RWPE2 (cell line): ENCODE results near the gene SDHB.

Experiments used
- ATAC-seq: fragments of 200-7000 bp; cut with Tn5 transposase; 3 replicates; pipeline ENCODE4 v1.9.1; 2021; ENCODE audit warnings: low read depth
- DNase-seq: peaks from one replicate; pipeline ENCODE4 v3.0.0-alpha.2; 2020; ENCODE audit warnings: low spot score
- H3K27ac ChIP-seq: fragments of 450-650 bp; 2 replicates; pipeline ENCODE4 v1.5.1; 2017; ENCODE audit warnings: mild to moderate bottlenecking; ENCODE audit not compliant: poor library complexity, severe bottlenecking
- H3K27me3 ChIP-seq: fragments of 250-450 bp; sonication (Bioruptor Pico); 2 replicates; pipeline ENCODE4 v1.5.1; 2021; ENCODE audit warnings: mild to moderate bottlenecking, moderate library complexity; ENCODE audit not compliant: insufficient read depth, poor library complexity, severe bottlenecking
- H3K36me3 ChIP-seq: fragments of 250-450 bp; sonication (Bioruptor Pico); 2 replicates; pipeline ENCODE4 v1.5.1; 2020; ENCODE audit warnings: low read depth, mild to moderate bottlenecking, moderate library complexity
- H3K4me1 ChIP-seq: fragments of 250-450 bp; sonication (Bioruptor Pico); 2 replicates; pipeline ENCODE4 v1.5.1; 2021; ENCODE audit warnings: mild to moderate bottlenecking, moderate library complexity; ENCODE audit not compliant: insufficient read depth, poor library complexity, severe bottlenecking
- H3K4me3 ChIP-seq: fragments of 250-450 bp; sonication (Bioruptor Pico); 2 replicates; pipeline ENCODE4 v1.5.1; 2021; ENCODE audit warnings: mild to moderate bottlenecking, moderate library complexity; ENCODE audit not compliant: severe bottlenecking
- H3K9me3 ChIP-seq: fragments of 250-450 bp; sonication (Bioruptor Pico); 2 replicates; pipeline ENCODE4 v1.5.1; 2021; ENCODE audit warnings: mild to moderate bottlenecking, moderate library complexity; ENCODE audit not compliant: severe bottlenecking
- TF ChIP-seq, protein P1 (sequence below): fragments of 450-650 bp; IDR thresholded peaks from one replicate; pipeline ENCODE4 v1.5.1; 2017; ENCODE audit warnings: mild to moderate bottlenecking, moderate library complexity; ENCODE audit not compliant: poor library complexity, severe bottlenecking

SDHB gene

DNA sequence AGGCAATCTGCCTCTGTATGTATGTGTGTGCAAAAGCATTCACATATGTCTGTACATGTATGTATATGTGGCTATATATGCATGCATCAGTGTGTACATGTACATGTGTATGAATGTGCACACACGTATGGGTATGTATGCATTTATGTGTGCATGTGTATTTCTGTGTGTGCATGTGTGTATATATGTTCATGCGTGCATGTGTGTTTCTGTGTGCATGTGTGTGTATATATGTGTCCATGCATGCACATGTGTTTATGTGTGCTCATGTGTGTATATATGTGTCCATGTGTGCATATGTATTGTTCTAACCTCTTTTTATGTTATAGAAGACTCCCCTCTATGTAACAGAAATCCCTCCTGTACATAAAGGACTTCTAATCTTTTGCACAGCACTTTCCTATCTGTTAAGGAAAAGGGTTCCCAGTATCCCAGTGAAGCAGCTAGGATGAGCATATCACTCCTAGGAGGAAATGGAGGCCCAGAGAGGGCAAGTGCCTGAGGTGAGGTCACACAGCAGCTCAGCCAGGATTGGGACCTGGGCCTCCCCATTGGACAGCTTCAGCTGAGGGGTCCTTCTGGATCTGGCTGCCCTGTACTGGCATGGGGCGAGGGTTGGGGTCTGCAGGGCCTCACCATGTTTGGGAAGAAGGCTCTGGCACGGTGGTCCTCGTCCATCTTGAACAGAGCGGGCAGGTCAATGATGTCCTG is 15.8 kb upstream of the SDHB start:
- ATAC-seq: no peak

DNA sequence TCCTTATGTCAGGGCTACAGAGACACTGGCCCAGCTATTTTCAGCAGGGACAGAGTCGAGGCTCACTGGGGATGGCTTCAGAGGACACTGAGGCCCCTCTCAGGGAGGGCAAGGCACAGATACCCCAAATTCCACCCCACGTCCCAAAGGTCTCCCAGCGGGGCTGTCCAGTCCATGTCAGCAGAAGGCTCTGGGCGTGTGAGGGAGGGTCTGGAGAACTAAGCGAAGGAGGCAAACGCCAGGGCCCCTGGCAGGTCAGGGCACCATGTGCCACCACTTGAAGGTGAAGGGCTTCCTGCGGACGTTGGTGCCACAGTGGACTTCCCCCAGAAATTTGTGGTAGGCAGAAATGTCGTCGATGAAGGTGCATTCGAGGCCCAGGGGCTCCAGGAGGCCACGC is 15.0 kb upstream of the SDHB start:
- peaks cover 6% of the 10 kb centered on the region for H3K9me3 ChIP-seq
- no peaks in the 10 kb centered on the region; the same call in 1 of the 2 replicates for H3K36me3 ChIP-seq
- DNase-seq: no peak
- no peak overlapping the region for H3K27ac ChIP-seq
- no peaks in the 10 kb centered on the region for H3K27me3 ChIP-seq
- H3K4me3 ChIP-seq: no peak overlapping the region
- TF ChIP-seq, protein P1, sequence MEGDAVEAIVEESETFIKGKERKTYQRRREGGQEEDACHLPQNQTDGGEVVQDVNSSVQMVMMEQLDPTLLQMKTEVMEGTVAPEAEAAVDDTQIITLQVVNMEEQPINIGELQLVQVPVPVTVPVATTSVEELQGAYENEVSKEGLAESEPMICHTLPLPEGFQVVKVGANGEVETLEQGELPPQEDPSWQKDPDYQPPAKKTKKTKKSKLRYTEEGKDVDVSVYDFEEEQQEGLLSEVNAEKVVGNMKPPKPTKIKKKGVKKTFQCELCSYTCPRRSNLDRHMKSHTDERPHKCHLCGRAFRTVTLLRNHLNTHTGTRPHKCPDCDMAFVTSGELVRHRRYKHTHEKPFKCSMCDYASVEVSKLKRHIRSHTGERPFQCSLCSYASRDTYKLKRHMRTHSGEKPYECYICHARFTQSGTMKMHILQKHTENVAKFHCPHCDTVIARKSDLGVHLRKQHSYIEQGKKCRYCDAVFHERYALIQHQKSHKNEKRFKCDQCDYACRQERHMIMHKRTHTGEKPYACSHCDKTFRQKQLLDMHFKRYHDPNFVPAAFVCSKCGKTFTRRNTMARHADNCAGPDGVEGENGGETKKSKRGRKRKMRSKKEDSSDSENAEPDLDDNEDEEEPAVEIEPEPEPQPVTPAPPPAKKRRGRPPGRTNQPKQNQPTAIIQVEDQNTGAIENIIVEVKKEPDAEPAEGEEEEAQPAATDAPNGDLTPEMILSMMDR: no peak
- no peak for ATAC-seq
- no peaks in the 10 kb centered on the region for H3K4me1 ChIP-seq

More for the DNA sequence above, 15.8 kb upstream of the SDHB start:
- Histone ChIP-seq H3K4me3 (no peak overlapping the region), H3K36me3 (no peaks in the 10 kb centered on the region; the same call in 1 of the 2 replicates), H3K27me3 (no peaks in the 10 kb centered on the region), H3K27ac (no peak overlapping the region), H3K4me1 (no peaks in the 10 kb centered on the region), H3K9me3 (peaks cover 4% of the 10 kb centered on the region)
- DNase-seq: no peak
- TF ChIP-seq, protein P1: no peak

DNA sequence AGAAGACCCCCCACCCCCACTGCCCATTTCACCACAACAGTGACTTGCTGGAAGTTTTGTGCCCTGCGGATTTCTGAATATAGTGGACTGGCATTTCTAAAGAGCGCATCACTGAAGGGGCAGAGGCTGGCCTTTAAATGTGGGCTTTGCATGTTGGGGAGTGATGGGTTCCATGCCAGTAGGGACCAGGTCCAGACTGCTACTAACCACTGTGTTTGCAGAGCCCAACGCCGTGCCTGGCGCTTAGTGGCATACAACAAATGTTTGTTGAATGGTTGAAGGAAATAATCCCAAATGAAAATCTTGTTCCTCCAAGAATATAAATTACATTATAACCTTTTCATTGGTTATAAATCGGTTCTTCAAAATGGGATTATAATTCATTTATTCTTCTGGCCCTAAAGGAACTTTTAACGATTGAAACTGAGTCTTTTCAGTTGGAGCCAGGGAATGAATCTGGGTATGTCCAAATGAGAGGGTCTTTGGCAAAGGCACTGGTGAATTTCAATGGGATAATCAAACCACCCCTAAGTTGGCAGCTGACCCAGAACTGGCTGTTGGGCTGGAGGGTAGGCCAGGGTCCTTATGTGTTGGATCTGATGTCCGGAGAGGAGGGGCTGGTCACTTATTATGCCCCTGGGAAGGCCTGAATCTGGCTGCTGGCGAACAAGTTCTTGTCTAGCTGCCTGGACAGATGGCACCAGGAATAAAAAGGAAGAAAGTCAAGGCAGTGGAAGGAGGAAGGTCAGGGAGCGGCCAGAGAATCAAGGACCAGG is 13.8 kb upstream of the SDHB start:
- DNase-seq (no peak), ATAC-seq (no peak)
- no peaks in the 10 kb centered on the region for H3K27me3 ChIP-seq
- TF ChIP-seq, protein P1: no peak
- peaks cover 6% of the 10 kb centered on the region for H3K4me1 ChIP-seq
- H3K4me3 ChIP-seq: no peak overlapping the region
- H3K9me3 ChIP-seq: peaks cover 6% of the 10 kb centered on the region
- no peaks in the 10 kb centered on the region; the same call in 1 of the 2 replicates for H3K36me3 ChIP-seq
- H3K27ac ChIP-seq: no peak overlapping the region

DNA sequence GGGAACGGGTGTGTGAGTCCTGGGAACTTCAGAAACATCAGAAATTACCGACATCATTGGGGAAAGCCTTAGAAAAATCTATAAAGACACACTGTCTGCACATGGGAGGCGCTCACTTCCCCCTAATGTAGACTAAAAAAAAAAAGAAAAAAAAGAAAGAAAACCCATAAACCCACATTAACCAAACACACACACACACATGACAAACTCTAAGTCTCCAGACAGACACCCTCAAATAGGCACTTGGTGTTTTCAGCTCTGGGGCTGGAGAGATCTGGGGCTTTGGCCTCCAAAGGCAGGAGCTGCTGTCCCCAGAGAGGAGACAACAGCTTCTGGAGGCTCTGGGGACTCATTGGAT is 13.2 kb upstream of the SDHB start:
- Histone ChIP-seq H3K9me3 (peaks cover 6% of the 10 kb centered on the region), H3K4me3 (no peak overlapping the region), H3K27me3 (no peaks in the 10 kb centered on the region), H3K4me1 (peaks cover 6% of the 10 kb centered on the region), H3K36me3 (no peaks in the 10 kb centered on the region; the same call in 1 of the 2 replicates), H3K27ac (no peak overlapping the region)
- ATAC-seq (no peak), DNase-seq (no peak)
- TF ChIP-seq, protein P1: no peak
